ENCODE results near the gene DLX3. TPM values are rescaled to one million over a fixed set of nuclear protein-coding genes. Genes with fewer than 3 reads are reported as not detected.

DLX3 gene
- total RNA-seq, 1 donor from 2014 or later = not detected

DNA sequence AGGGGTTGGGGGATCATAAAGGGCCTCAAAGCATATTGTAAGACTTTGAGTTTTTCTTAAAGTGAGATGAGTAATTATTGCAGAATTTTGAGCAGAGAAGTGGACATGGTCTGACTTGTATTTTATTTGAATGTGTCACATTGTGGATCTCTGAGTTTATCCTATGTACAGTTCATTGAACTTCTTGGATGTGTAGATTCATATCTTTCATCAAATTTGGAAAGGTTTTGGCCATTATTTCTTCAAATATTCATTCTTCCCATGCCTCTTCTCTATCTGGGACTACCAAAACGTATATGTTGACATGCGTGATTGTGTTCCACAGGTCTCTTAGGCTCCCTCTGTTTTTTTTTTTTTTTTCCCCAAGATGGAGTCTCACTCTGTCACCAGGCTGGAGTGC, 14.3 kb upstream of the DLX3 start:
- Mint-ChIP-seq H3K27ac (no peak overlapping the region), H3K4me1 (peaks cover 19% of the 10 kb centered on the region), H3K27me3 (peaks cover 14% of the 10 kb centered on the region), H3K9me3 (peaks cover 17% of the 10 kb centered on the region), H3K4me3 (no peak overlapping the region), H3K36me3 (ENCODE audit: low read depth) (no peaks in the 10 kb centered on the region)
- intact Hi-C loops (cut with micrococcal nuclease) = no loop called here
- DNase-seq = no peak
- CTCF ChIA-PET = no interaction called here
- POLR2A ChIA-PET = no interaction called here
- TF ChIP-seq, protein P1, sequence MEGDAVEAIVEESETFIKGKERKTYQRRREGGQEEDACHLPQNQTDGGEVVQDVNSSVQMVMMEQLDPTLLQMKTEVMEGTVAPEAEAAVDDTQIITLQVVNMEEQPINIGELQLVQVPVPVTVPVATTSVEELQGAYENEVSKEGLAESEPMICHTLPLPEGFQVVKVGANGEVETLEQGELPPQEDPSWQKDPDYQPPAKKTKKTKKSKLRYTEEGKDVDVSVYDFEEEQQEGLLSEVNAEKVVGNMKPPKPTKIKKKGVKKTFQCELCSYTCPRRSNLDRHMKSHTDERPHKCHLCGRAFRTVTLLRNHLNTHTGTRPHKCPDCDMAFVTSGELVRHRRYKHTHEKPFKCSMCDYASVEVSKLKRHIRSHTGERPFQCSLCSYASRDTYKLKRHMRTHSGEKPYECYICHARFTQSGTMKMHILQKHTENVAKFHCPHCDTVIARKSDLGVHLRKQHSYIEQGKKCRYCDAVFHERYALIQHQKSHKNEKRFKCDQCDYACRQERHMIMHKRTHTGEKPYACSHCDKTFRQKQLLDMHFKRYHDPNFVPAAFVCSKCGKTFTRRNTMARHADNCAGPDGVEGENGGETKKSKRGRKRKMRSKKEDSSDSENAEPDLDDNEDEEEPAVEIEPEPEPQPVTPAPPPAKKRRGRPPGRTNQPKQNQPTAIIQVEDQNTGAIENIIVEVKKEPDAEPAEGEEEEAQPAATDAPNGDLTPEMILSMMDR (IDR thresholded peaks at IDR 0.05) = no peak
- ATAC-seq (ENCODE audit: low read depth) = no peak

DNA sequence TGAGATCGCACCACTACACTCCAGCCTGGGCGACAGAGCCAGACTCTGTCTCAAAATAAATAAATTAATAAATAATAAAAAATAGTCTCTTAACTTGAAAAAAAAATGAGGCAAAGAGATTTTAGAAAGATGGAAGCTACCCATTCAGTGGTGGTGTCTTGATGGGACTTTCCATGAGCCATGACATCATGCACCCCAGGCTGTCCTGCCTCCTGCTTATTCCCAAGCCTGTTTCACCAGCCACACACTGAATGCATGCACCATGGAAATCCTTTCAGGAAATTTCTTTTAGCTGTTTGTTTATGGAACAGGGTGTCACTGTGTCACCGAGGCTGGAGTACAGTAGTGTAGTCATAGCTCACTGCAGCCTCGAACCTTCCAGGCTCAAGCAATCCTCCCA, 8.9 kb upstream of the DLX3 start:
- ChIA-PET CTCF (no interaction called here), POLR2A (no interaction called here)
- peaks cover 19% of the 10 kb centered on the region for H3K4me1 Mint-ChIP-seq
- H3K4me3 Mint-ChIP-seq = no peak overlapping the region
- TF ChIP-seq, protein P1 (IDR thresholded peaks at IDR 0.05) = no peak
- ATAC-seq (ENCODE audit: low read depth) (no peak), DNase-seq (no peak)
- peaks cover 2% of the 10 kb centered on the region for H3K9me3 Mint-ChIP-seq
- no peaks in the 10 kb centered on the region for H3K36me3 Mint-ChIP-seq (ENCODE audit: low read depth)
- peaks cover 24% of the 10 kb centered on the region for H3K27me3 Mint-ChIP-seq
- intact Hi-C loops (cut with micrococcal nuclease) = no loop called here
- no peak overlapping the region for H3K27ac Mint-ChIP-seq

- H3K27ac Mint-ChIP-seq = no peak overlapping the region
- no peak for ATAC-seq (ENCODE audit: low read depth)
- CTCF ChIA-PET = interaction anchor here (0.6 to 5.9 kb wide), 20 partner anchors 8 to 431 kb away, joined by 3 to 104 read pairs (median 4); partner anchors contain the start of genes KAT7 and PDK2
- H3K27me3 Mint-ChIP-seq = peaks cover 62% of the 10 kb centered on the region
- intact Hi-C loops (cut with micrococcal nuclease) = loop anchor here (1.0 to 5.0 kb wide), 4 partner anchors 47 to 429 kb away; partner anchors contain the start of gene SLC35B1
- H3K9me3 Mint-ChIP-seq = no peaks in the 10 kb centered on the region
- peaks cover 28% of the 10 kb centered on the region for H3K4me1 Mint-ChIP-seq
- TF ChIP-seq, protein P1 (IDR thresholded peaks at IDR 0.05) = no peak
- peak overlapping the region; percentile 19 for H3K4me3 Mint-ChIP-seq
- H3K36me3 Mint-ChIP-seq (ENCODE audit: low read depth) = no peaks in the 10 kb centered on the region
- POLR2A ChIA-PET = no interaction called here
- no peak for DNase-seq
These were observed 4.0 kb upstream of the DLX3 start for GRCh38 chr17:49998836-49999511.

- H3K9me3 Mint-ChIP-seq = no peaks in the 10 kb centered on the region
- ATAC-seq (ENCODE audit: low read depth) (peak; percentile 82), DNase-seq (peak; percentile 59)
- POLR2A ChIA-PET = no interaction called here
- peaks cover 64% of the 10 kb centered on the region for H3K27me3 Mint-ChIP-seq
- CTCF ChIA-PET = interaction anchor here (0.6 to 5.9 kb wide), 30 partner anchors 8 to 430 kb away, joined by 3 to 104 read pairs (median 4); partner anchors contain the start of genes ITGA3, KAT7 and PDK2
- H3K4me1 Mint-ChIP-seq = peaks cover 31% of the 10 kb centered on the region
- H3K4me3 Mint-ChIP-seq = peak overlapping the region; percentile 19
- intact Hi-C loops (cut with micrococcal nuclease) = loop anchor here (1.0 to 5.0 kb wide), 4 partner anchors 46 to 428 kb away; partner anchors contain the start of gene SLC35B1
- no peak overlapping the region for H3K27ac Mint-ChIP-seq
- TF ChIP-seq, protein P1 (IDR thresholded peaks at IDR 0.05) = peak; percentile 71
- H3K36me3 Mint-ChIP-seq (ENCODE audit: low read depth) = no peaks in the 10 kb centered on the region
These were observed 3.0 kb upstream of the DLX3 start for GRCh38 chr17:49997773-49998703.

GRCh38 chr17:49997301-49997650, 2.3 kb upstream of the DLX3 start:
- peaks cover 69% of the 10 kb centered on the region for H3K27me3 Mint-ChIP-seq
- H3K4me1 Mint-ChIP-seq = peaks cover 34% of the 10 kb centered on the region
- intact Hi-C loops (cut with micrococcal nuclease) = loop anchor here (5.0 kb wide), 1 partner anchor 290 kb away; the partner anchor contains the start of gene SLC35B1
- TF ChIP-seq, protein P1 (IDR thresholded peaks at IDR 0.05) = no peak
- ChIA-PET CTCF (interaction anchor here (0.6 to 5.9 kb wide), 25 partner anchors 9 to 563 kb away, joined by 3 to 104 read pairs (median 6); partner anchors contain the start of genes ITGA3 and PDK2), POLR2A (no interaction called here)
- no peaks in the 10 kb centered on the region for H3K9me3 Mint-ChIP-seq
- DNase-seq = no peak
- no peaks in the 10 kb centered on the region for H3K36me3 Mint-ChIP-seq (ENCODE audit: low read depth)
- no peak overlapping the region for H3K27ac Mint-ChIP-seq
- H3K4me3 Mint-ChIP-seq = no peak overlapping the region
- no peak for ATAC-seq (ENCODE audit: low read depth)
